ENCODE data around the gene KRAS. TPM values are rescaled to one million over a fixed set of nuclear protein-coding genes. Genes with fewer than 3 reads are reported as not detected.

KRAS gene
- total RNA-seq, 1 donor from 2014 or later = 15.5 TPM

GRCh38 chr12:25248137-25248536 is 2.6 kb downstream of the KRAS start:
- Histone ChIP-seq H3K36me3 (ENCODE audit: control insufficient read depth, insufficient read depth, low read length) (no peaks in the 10 kb centered on the region), H3K27me3 (ENCODE audit: control insufficient read depth, insufficient read depth, low read length) (no peaks in the 10 kb centered on the region), H3K4me3 (ENCODE audit: low read depth, low read length) (no peak overlapping the region)
- no peak for TF ChIP-seq CTCF (IDR thresholded peaks at IDR 0.05; ENCODE audit: insufficient read depth, low read length, severe bottlenecking)
- FAIRE-seq = no peak
- DNase-seq (ENCODE audit: low read depth) = no peak

DNA sequence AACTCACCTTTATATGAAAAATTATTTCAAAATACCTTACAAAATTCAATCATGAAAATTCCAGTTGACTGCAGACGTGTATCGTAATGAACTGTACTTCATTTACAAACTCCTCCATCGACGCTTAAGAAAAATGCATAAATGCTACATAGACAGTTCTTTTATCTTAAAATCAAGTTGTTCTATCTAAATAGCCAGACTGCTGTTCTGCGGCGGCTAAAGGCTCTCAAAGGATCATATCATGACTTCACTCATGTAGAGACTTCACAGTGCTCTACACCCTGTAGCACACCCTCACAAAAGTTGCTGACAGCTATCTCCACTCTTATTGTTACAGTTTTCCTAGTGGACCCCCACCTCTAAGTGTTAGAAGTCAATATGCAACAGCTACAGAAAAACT is 5.2 kb downstream of the KRAS start:
- TF ChIP-seq CTCF (IDR thresholded peaks at IDR 0.05; ENCODE audit: insufficient read depth, low read length, severe bottlenecking) = no peak
- Histone ChIP-seq H3K27me3 (ENCODE audit: control insufficient read depth, insufficient read depth, low read length) (no peaks in the 10 kb centered on the region), H3K4me3 (ENCODE audit: low read depth, low read length) (no peak overlapping the region), H3K36me3 (ENCODE audit: control insufficient read depth, insufficient read depth, low read length) (no peaks in the 10 kb centered on the region)
- FAIRE-seq (no peak), DNase-seq (ENCODE audit: low read depth) (no peak)

- Histone ChIP-seq H3K4me3 (ENCODE audit: low read depth, low read length) (no peak overlapping the region), H3K36me3 (ENCODE audit: control insufficient read depth, insufficient read depth, low read length) (no peaks in the 10 kb centered on the region), H3K27me3 (ENCODE audit: control insufficient read depth, insufficient read depth, low read length) (no peaks in the 10 kb centered on the region)
- no peak for TF ChIP-seq CTCF (IDR thresholded peaks at IDR 0.05; ENCODE audit: insufficient read depth, low read length, severe bottlenecking)
- no peak for DNase-seq (ENCODE audit: low read depth)
- no peak for FAIRE-seq
These were observed 7.1 kb downstream of the KRAS start for GRCh38 chr12:25243680-25243990.

- DNase-seq (ENCODE audit: low read depth) (peak; percentile 27), FAIRE-seq (no peak)
- Histone ChIP-seq H3K4me3 (ENCODE audit: low read depth, low read length) (no peak overlapping the region), H3K27me3 (ENCODE audit: control insufficient read depth, insufficient read depth, low read length) (no peaks in the 10 kb centered on the region), H3K36me3 (ENCODE audit: control insufficient read depth, insufficient read depth, low read length) (no peaks in the 10 kb centered on the region)
- no peak for TF ChIP-seq CTCF (IDR thresholded peaks at IDR 0.05; ENCODE audit: insufficient read depth, low read length, severe bottlenecking)
These were observed 7.6 kb downstream of the KRAS start for GRCh38 chr12:25242981-25243679.

- DNase-seq (ENCODE audit: low read depth) (peak; percentile 56), FAIRE-seq (no peak)
- H3K4me3 ChIP-seq (ENCODE audit: low read depth, low read length) = no peak overlapping the region
- H3K27me3 ChIP-seq (ENCODE audit: control insufficient read depth, insufficient read depth, low read length) = no peaks in the 10 kb centered on the region
- H3K36me3 ChIP-seq (ENCODE audit: control insufficient read depth, insufficient read depth, low read length) = no peaks in the 10 kb centered on the region
- peak; percentile 39 for TF ChIP-seq CTCF (IDR thresholded peaks at IDR 0.05; ENCODE audit: insufficient read depth, low read length, severe bottlenecking)
These were observed 9.3 kb downstream of the KRAS start for GRCh38 chr12:25241167-25242020.

All from bronchial epithelial cell (primary cell).